Lower leg skin (tissue), 3 donors: ENCODE data around the gene EFHC1.

Experiments
- CTCF ChIP-seq, 3 donors: fragments of 450-650 bp; IDR thresholded peaks; one replicate each; pipeline ENCODE4 v1.5.1; 2016; ENCODE audit warnings: antibody characterized with exemption in 3 of 3, mild to moderate bottlenecking in 3 of 3, moderate library complexity in 2 of 3
- POLR2A ChIP-seq, 2 donors: fragments of 450-650 bp; IDR thresholded peaks; one replicate each; pipeline ENCODE4 v1.6.1; 2016 to 2017; ENCODE audit warnings: antibody characterized with exemption in 2 of 2, mild to moderate bottlenecking in 1 of 2, moderate library complexity in 1 of 2

DNA sequence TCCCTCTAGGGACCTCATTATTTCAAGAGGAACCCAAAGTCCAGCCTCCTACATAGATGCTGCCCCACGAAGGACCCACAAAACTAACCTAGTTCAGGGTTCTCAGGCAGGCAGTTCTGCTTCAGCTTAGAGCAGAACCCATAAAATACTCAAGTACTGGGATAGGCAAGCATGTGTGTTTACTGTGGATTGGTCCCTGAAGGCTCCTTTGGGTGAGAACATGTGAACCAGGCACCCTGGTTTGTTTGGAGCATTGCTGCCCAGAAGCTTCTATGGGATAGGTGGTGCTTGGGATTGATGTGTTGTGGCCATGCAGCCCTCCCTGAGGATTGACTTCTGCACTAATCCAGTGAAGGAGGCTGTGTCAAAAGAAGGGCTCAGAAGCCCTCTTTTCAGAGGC, 14.9 kb upstream of the EFHC1 start:
- TF ChIP-seq POLR2A (IDR thresholded peaks at IDR 0.05) (no peak), CTCF (IDR thresholded peaks at IDR 0.05) (no peak)
